Measurements from ENCODE around the gene NME4.

The NME4 gene

DNA sequence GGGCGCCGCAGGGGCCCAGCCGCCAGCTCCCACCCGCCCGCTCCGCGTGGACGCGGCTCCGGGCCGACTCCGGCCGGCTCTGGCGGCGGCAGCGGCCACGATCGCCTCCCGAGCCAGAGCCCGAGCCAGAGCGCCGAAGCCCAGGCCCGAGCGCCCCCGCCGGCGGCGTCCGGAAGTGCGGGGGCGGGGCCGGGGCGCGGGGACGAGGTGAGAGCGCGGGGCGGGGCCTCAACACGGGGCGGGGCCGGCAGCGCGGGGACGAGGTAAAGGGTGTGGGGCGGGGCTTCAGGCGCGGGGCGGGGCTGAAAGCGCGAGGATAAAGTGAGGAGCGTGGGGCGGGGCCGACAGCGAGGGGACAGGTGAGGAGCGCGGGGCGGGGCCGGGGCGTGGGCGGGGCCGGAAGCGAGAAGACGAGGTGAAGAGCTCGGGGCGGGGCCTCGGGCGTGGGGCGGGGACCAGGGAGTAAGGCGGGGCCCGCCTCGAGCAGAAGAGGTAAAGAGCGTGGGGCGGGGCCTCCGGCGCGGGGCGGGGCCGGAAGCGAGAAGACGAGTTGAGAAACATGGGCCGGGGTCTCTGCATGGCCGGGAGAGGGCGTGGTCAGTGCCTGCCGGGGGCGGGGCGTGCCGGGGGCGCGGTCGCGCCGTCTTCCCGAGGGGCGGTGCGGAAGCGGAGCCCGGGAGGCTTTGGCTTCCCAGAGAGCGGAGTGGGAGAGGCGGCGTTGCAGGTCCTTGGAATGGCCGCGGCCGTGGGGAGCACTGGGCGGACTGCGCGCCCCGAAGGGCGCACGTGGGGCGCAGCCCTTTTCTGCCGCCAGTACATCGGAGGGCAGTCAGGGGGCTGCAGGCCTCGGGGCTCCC is 44.2 kb upstream of the NME4 start, which contains the start of gene AXIN1:
Gene AXIN1, minus strand, starts transcription at position 177 of the 857 bp plus-strand sequence. CDS start 5,698 bp downstream, outside the sequence.
- Histone ChIP-seq H3K4me3 (ENCODE audit: low read depth in 1 of 2, low read length in 1 of 2) (peak within 1 kb of the TSS; percentile 66 to 76), H3K9me3 (no peaks in the 10 kb centered on the region), H3K27ac (peak within 1 kb of the TSS; percentile 77), H3K36me3 (peaks cover 5% of the 10 kb centered on the region), H3K4me1 (ENCODE audit: control insufficient read depth in 1 of 2, insufficient read depth in 1 of 2, low read depth in 1 of 2, low read length in 1 of 2) (peaks cover 29 to 37% of the 10 kb centered on the region in 2 experiments), H3K27me3 (no peaks in the 10 kb centered on the region)
- TF ChIP-seq, protein P1, sequence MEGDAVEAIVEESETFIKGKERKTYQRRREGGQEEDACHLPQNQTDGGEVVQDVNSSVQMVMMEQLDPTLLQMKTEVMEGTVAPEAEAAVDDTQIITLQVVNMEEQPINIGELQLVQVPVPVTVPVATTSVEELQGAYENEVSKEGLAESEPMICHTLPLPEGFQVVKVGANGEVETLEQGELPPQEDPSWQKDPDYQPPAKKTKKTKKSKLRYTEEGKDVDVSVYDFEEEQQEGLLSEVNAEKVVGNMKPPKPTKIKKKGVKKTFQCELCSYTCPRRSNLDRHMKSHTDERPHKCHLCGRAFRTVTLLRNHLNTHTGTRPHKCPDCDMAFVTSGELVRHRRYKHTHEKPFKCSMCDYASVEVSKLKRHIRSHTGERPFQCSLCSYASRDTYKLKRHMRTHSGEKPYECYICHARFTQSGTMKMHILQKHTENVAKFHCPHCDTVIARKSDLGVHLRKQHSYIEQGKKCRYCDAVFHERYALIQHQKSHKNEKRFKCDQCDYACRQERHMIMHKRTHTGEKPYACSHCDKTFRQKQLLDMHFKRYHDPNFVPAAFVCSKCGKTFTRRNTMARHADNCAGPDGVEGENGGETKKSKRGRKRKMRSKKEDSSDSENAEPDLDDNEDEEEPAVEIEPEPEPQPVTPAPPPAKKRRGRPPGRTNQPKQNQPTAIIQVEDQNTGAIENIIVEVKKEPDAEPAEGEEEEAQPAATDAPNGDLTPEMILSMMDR (IDR thresholded peaks at IDR 0.05) = peak; percentile 99

DNA sequence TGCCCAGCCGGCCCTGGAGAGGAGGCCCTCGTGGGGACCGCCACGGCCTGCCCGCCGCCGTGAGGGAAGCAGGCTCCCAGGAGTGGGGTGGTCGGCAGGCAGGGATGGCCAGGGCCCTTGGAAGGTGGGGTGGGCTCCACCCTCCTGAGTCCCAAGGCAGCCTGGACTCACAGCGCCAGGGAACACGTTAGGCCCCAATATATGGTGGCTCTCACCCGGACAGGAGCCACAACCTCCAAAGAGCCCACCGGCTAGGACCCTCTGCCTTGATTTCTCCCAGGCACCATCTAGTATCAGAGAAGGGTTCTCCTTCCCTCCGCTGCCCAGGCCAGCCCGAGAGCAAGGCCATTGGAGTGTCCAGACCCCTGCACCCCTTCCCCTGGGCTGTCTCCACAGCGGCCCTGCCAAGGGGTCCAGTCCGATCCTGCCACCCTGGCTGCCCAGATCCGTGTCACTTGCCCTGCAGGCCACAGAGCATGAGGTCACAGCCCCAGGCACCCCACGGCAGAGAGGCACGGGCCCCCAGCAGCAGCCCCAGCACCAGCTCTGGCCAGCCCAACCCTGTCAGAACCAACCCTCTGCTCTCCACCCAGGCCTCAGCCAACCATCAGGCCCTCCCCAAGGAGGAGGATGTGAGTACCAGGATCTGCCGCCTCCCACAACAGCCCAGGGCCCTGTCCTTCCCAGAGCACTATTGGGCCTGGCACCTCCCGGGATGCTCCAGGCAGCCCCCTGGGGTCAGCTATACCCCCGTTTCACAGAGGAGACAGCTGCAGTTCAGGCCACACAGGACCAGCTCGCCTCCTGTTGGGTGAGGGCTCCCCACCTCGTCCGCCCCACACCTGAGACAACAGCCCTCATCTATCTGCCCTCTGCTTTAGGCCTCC is 43.4 kb upstream of the NME4 start:
- TF ChIP-seq, protein P1 (IDR thresholded peaks at IDR 0.05) = no peak
- H3K27ac ChIP-seq = peak overlapping the region; percentile 77
- peaks cover 22 to 28% of the 10 kb centered on the region in 2 experiments for H3K4me1 ChIP-seq (ENCODE audit: control insufficient read depth in 1 of 2, insufficient read depth in 1 of 2, low read depth in 1 of 2, low read length in 1 of 2)
- H3K27me3 ChIP-seq = no peaks in the 10 kb centered on the region
- no peaks in the 10 kb centered on the region for H3K9me3 ChIP-seq
- H3K4me3 ChIP-seq (ENCODE audit: low read depth in 1 of 2, low read length in 1 of 2) = peak overlapping the region; percentile 62 to 76
- H3K36me3 ChIP-seq = peaks cover 5% of the 10 kb centered on the region

DNA sequence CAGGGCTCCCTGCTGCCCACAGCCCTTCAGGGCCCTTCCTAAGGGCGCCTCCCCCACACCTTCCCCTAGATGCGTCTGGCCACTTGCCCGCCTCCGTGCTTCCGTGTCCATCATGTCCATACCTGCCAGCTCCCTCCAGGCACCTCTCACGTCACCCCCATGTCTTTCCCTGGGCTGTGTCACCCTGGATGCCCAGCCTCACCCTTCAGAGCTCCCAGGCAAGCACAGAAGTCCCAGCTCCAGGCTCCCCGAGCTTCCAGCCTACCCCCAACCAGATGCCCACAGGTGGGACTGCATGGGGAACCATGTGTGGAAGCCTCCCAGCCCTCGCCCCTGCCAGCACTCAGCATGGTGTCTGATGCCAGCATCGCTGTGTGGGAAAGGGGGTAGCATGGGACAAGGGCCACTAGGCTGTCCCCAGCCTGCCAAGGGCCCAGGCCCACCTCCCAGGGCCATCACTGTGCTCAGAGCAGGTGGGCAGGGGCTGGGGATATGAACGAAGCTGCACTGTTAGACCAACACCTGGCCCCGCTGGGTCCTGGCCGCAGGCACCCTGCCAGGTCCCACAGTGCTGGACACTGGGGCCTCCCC is 42.6 kb upstream of the NME4 start:
- H3K27me3 ChIP-seq = no peaks in the 10 kb centered on the region
- peaks cover 5% of the 10 kb centered on the region for H3K36me3 ChIP-seq
- peak overlapping the region; percentile 77 for H3K27ac ChIP-seq
- no peak overlapping the region for H3K4me3 ChIP-seq (ENCODE audit: low read depth in 1 of 2, low read length in 1 of 2)
- H3K9me3 ChIP-seq = no peaks in the 10 kb centered on the region
- peaks cover 22 to 28% of the 10 kb centered on the region in 2 experiments for H3K4me1 ChIP-seq (ENCODE audit: control insufficient read depth in 1 of 2, insufficient read depth in 1 of 2, low read depth in 1 of 2, low read length in 1 of 2)
- TF ChIP-seq, protein P1 (IDR thresholded peaks at IDR 0.05) = no peak

DNA sequence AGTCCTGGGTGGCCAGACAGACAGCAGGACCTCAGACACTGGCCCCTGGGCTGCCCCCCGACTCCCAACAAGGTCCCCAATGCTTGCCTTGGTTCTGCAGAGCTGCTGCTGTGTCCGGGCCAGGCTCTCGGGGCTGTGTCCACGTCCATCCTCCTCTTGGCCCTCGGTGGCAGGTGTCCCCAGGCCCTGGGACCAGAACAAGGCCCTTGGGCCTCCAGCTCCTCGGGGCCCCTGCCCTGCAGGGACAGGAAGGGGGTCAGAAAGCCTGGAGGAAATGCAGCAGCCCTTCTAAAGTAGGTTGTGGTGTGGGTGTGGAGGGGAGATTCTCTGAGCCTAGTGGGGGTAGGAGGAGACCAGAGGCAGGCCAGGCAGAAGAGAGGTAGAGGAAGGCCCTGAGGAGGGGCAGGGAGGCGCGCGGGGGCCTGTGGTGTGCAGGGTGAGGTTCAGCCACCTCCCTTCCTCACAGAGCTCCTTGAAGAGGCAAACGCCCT is 42.0 kb upstream of the NME4 start:
- Histone ChIP-seq H3K4me3 (ENCODE audit: low read depth in 1 of 2, low read length in 1 of 2) (no peak overlapping the region), H3K36me3 (peaks cover 5% of the 10 kb centered on the region), H3K4me1 (ENCODE audit: control insufficient read depth in 1 of 2, insufficient read depth in 1 of 2, low read depth in 1 of 2, low read length in 1 of 2) (peaks cover 22 to 24% of the 10 kb centered on the region in 2 experiments), H3K27ac (no peak overlapping the region), H3K27me3 (no peaks in the 10 kb centered on the region), H3K9me3 (no peaks in the 10 kb centered on the region)
- TF ChIP-seq, protein P1 (IDR thresholded peaks at IDR 0.05) = no peak

DNA sequence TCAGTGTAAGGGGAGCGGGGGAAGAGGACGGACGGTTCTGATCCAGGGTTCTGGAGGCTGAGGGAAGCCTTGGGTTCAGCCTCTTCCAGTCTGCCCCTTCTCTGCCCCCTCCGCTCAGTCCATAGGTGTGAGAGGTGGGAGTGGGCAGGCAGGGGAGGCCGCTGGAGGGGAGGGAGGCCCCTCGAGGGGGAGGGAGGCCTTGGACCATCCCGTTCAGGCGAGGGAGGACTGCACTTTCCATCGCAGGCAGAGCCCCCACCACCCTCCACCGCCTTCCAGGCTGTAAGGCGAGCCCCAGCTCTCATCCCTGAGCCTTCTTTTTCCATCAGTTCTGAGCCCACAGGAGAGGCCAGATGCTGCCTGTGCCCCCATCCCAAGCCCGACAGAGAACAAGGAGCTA is 40.3 kb upstream of the NME4 start:
- Histone ChIP-seq H3K9me3 (no peaks in the 10 kb centered on the region), H3K27ac (no peak overlapping the region), H3K27me3 (no peaks in the 10 kb centered on the region), H3K4me3 (ENCODE audit: low read depth in 1 of 2, low read length in 1 of 2) (no peak overlapping the region), H3K4me1 (ENCODE audit: control insufficient read depth in 1 of 2, insufficient read depth in 1 of 2, low read depth in 1 of 2, low read length in 1 of 2) (peaks cover 7 to 8% of the 10 kb centered on the region in 2 experiments), H3K36me3 (no peaks in the 10 kb centered on the region)
- TF ChIP-seq, protein P1 (IDR thresholded peaks at IDR 0.05) = no peak

Measured in neutrophil (primary cell).